ENCODE results near the gene IL12RB1. TPM values are rescaled to one million over a fixed set of nuclear protein-coding genes. Genes with fewer than 3 reads are reported as not detected.

IL12RB1 gene
- total and polyA plus RNA-seq, 4 donors = 0.40 to 0.93 (median 0.58) TPM

DNA sequence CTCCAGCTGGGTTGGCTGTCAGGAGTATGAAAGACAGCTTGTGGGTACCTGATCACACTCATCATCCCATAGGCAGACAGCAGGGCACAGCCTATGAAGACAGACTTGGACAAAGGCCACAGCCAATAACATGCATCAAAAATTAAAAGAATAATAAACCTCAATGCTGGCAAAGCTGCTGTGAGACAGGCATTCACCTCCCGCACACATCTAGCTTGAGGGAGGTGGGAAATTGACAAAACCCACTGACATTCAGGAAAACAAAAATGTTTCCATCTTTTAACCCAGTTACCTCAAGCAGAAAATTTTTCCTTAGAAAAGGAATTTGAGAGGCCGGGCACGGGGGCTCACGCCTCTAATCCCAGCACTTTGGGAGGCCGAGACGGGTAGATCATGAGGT is 14.4 kb downstream of the IL12RB1 start:
- no peaks in the 10 kb centered on the region for H3K9me3 ChIP-seq (ENCODE audit: control insufficient read depth, insufficient read depth, low read length)
- H3K36me3 ChIP-seq (ENCODE audit: control insufficient read depth, insufficient read depth, low read length) = no peaks in the 10 kb centered on the region
- WGBS (ENCODE audit: insufficient coverage) = no CpG with 5 or more reads among the region's 6 CpGs
- H3K4me1 ChIP-seq (ENCODE audit: control insufficient read depth, insufficient read depth, low read length) = no peaks in the 10 kb centered on the region
- peaks cover 2% of the 10 kb centered on the region for H3K27me3 ChIP-seq (ENCODE audit: control insufficient read depth, insufficient read depth, low read length)
- H3K27ac ChIP-seq (ENCODE audit: low read depth, low read length) = no peak overlapping the region
- DNase-seq (ENCODE audit: low read depth in 4 of 6, low spot score in 6 of 6) = no peak
- no peak overlapping the region for H3K4me3 ChIP-seq (ENCODE audit: low read depth, low read length)

DNA sequence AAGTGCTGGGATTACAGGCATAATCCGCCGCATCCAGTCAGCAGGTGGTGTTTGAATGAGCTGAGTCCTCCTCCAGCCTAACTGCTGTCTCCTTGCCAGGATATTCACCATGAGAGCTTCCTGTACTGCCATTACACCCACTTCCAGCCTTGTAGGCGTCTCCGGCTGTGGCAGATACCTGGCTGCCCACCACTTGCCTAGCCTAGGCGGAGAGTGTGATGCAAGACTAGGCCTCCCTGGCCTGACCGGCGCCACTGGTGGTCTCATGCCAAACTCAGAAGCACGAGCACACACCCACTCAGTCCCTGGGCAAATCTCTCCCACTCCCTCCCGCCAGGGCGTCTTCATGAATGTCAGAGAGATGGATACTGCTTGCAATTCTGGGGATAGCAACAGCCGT is 16.6 kb downstream of the IL12RB1 start:
- no peaks in the 10 kb centered on the region for H3K36me3 ChIP-seq (ENCODE audit: control insufficient read depth, insufficient read depth, low read length)
- DNase-seq (ENCODE audit: low read depth in 4 of 6, low spot score in 6 of 6) = no peak
- H3K4me3 ChIP-seq (ENCODE audit: low read depth, low read length) = no peak overlapping the region
- no peak overlapping the region for H3K27ac ChIP-seq (ENCODE audit: low read depth, low read length)
- H3K9me3 ChIP-seq (ENCODE audit: control insufficient read depth, insufficient read depth, low read length) = no peaks in the 10 kb centered on the region
- H3K27me3 ChIP-seq (ENCODE audit: control insufficient read depth, insufficient read depth, low read length) = peaks cover 2% of the 10 kb centered on the region
- WGBS (ENCODE audit: insufficient coverage) = 83% methylated on average over 7 of the region's 11 CpGs
- H3K4me1 ChIP-seq (ENCODE audit: control insufficient read depth, insufficient read depth, low read length) = no peaks in the 10 kb centered on the region

- no peak for DNase-seq (ENCODE audit: low read depth in 4 of 6, low spot score in 6 of 6)
- 74% methylated on average over 12 of the region's 15 CpGs for WGBS (ENCODE audit: insufficient coverage)
- no peaks in the 10 kb centered on the region for H3K4me1 ChIP-seq (ENCODE audit: control insufficient read depth, insufficient read depth, low read length)
- no peaks in the 10 kb centered on the region for H3K36me3 ChIP-seq (ENCODE audit: control insufficient read depth, insufficient read depth, low read length)
- H3K27ac ChIP-seq (ENCODE audit: low read depth, low read length) = no peak overlapping the region
- no peak overlapping the region for H3K4me3 ChIP-seq (ENCODE audit: low read depth, low read length)
- no peaks in the 10 kb centered on the region for H3K9me3 ChIP-seq (ENCODE audit: control insufficient read depth, insufficient read depth, low read length)
- peaks cover 2% of the 10 kb centered on the region for H3K27me3 ChIP-seq (ENCODE audit: control insufficient read depth, insufficient read depth, low read length)
Observed at GRCh38 chr19:18069383-18069782, 17.4 kb downstream of the IL12RB1 start.

DNA sequence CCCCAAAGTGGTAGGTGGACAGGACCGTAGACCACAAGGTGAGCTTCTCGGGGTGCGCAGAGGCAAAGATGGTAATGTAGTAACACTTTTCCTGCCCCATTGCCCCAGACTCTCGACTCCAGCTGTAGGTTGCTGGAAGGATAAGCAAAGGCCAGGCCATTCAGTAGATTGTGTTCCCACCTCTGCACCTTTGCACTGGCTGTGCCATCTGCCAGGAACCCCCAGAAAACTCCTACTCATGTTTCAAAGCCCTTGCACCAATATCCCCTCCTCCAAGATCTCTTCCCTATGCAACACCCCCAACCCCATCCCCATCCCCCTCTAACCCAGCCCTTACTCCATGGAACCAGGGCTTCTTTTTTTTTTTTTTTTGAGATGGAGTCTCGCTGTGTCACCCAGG is 18.3 kb downstream of the IL12RB1 start:
- no peak overlapping the region for H3K4me3 ChIP-seq (ENCODE audit: low read depth, low read length)
- no peak for DNase-seq (ENCODE audit: low read depth in 4 of 6, low spot score in 6 of 6)
- H3K36me3 ChIP-seq (ENCODE audit: control insufficient read depth, insufficient read depth, low read length) = no peaks in the 10 kb centered on the region
- H3K27me3 ChIP-seq (ENCODE audit: control insufficient read depth, insufficient read depth, low read length) = peaks cover 2% of the 10 kb centered on the region
- WGBS (ENCODE audit: insufficient coverage) = 95% methylated on average over 4 of the region's 5 CpGs
- H3K4me1 ChIP-seq (ENCODE audit: control insufficient read depth, insufficient read depth, low read length) = no peaks in the 10 kb centered on the region
- no peak overlapping the region for H3K27ac ChIP-seq (ENCODE audit: low read depth, low read length)
- H3K9me3 ChIP-seq (ENCODE audit: control insufficient read depth, insufficient read depth, low read length) = no peaks in the 10 kb centered on the region

DNA sequence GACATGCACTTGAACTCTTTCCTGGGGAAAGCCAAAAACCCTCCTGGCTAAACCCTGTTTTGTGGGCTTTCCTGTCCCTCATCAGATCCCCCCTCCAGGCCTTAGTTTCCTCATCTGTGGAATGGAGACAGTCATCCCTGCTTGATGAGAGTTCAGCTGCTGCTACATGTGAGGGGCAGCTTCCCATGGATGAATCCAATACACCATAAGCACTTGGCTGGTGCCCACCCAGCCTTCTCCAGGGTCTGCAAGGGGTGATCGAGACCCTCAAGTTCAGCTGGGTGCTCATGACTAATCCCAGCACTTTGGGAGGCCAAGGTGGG is 21.6 kb downstream of the IL12RB1 start:
- no peak overlapping the region for H3K4me3 ChIP-seq (ENCODE audit: low read depth, low read length)
- H3K27me3 ChIP-seq (ENCODE audit: control insufficient read depth, insufficient read depth, low read length) = no peaks in the 10 kb centered on the region
- H3K27ac ChIP-seq (ENCODE audit: low read depth, low read length) = no peak overlapping the region
- H3K4me1 ChIP-seq (ENCODE audit: control insufficient read depth, insufficient read depth, low read length) = peaks cover 5% of the 10 kb centered on the region
- WGBS (ENCODE audit: insufficient coverage) = 100% methylated on average over 1 of the region's 1 CpG
- DNase-seq (ENCODE audit: low read depth in 4 of 6, low spot score in 6 of 6) = no peak
- H3K36me3 ChIP-seq (ENCODE audit: control insufficient read depth, insufficient read depth, low read length) = no peaks in the 10 kb centered on the region
- no peaks in the 10 kb centered on the region for H3K9me3 ChIP-seq (ENCODE audit: control insufficient read depth, insufficient read depth, low read length)

DNA sequence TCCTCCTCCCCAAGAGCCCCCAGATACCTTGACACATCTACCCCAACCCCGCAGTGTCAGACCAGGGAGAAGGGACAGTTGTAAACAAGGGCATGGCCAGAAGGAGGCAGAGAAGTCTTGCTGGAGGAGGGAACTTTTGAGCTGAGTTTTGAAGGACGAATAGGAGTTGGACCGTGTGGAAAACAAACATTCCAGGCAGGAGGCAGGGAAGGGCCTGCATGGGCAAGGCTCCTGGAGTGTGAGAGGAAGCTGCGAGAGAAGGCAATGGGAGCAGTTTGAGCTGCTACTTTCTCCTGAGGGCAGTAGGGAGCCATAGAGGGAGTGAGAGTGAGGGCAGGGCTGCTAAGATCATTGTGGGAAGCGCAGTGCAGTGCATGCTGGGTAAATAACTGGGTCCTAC is 23.3 kb downstream of the IL12RB1 start:
- H3K9me3 ChIP-seq (ENCODE audit: control insufficient read depth, insufficient read depth, low read length) = no peaks in the 10 kb centered on the region
- DNase-seq (ENCODE audit: low read depth in 4 of 6, low spot score in 6 of 6) = no peak
- H3K27ac ChIP-seq (ENCODE audit: low read depth, low read length) = no peak overlapping the region
- H3K36me3 ChIP-seq (ENCODE audit: control insufficient read depth, insufficient read depth, low read length) = no peaks in the 10 kb centered on the region
- H3K4me3 ChIP-seq (ENCODE audit: low read depth, low read length) = no peak overlapping the region
- H3K27me3 ChIP-seq (ENCODE audit: control insufficient read depth, insufficient read depth, low read length) = no peaks in the 10 kb centered on the region
- peaks cover 9% of the 10 kb centered on the region for H3K4me1 ChIP-seq (ENCODE audit: control insufficient read depth, insufficient read depth, low read length)
- 74% methylated on average over 3 of the region's 5 CpGs for WGBS (ENCODE audit: insufficient coverage)

- Histone ChIP-seq H3K9me3 (ENCODE audit: control insufficient read depth, insufficient read depth, low read length) (no peaks in the 10 kb centered on the region), H3K4me1 (ENCODE audit: control insufficient read depth, insufficient read depth, low read length) (peaks cover 17% of the 10 kb centered on the region), H3K36me3 (ENCODE audit: control insufficient read depth, insufficient read depth, low read length) (no peaks in the 10 kb centered on the region), H3K27me3 (ENCODE audit: control insufficient read depth, insufficient read depth, low read length) (no peaks in the 10 kb centered on the region), H3K4me3 (ENCODE audit: low read depth, low read length) (no peak overlapping the region), H3K27ac (ENCODE audit: low read depth, low read length) (no peak overlapping the region)
- 43% methylated on average over 8 of the region's 8 CpGs for WGBS (ENCODE audit: insufficient coverage)
- peak in 2 of 6 donors; percentile 17 to 85 for DNase-seq (ENCODE audit: low read depth in 4 of 6, low spot score in 6 of 6)
Observed at GRCh38 chr19:18062028-18062427, 24.7 kb downstream of the IL12RB1 start.

DNA sequence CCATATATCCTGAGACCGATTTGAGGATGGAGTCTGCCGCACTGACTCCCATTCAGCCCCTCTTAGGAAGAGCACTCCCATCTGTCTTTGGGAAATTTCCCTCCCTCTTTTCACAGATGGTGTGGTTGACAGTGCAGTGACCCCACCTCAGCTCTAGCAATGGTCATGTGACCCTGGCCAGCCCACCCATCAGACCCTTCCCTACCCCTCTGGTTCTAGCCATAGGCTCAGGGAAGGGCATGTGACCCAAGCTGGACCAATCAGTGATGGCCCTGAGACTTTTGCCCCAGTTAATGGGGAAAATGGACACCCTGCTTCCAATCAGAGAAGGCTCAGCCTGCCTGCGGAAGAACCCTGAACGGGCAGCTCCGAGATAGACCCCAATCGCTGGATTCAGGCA is 26.3 kb downstream of the IL12RB1 start:
- peaks cover 17% of the 10 kb centered on the region for H3K4me1 ChIP-seq (ENCODE audit: control insufficient read depth, insufficient read depth, low read length)
- WGBS (ENCODE audit: insufficient coverage) = 90% methylated on average over 5 of the region's 6 CpGs
- no peaks in the 10 kb centered on the region for H3K36me3 ChIP-seq (ENCODE audit: control insufficient read depth, insufficient read depth, low read length)
- H3K9me3 ChIP-seq (ENCODE audit: control insufficient read depth, insufficient read depth, low read length) = no peaks in the 10 kb centered on the region
- H3K27ac ChIP-seq (ENCODE audit: low read depth, low read length) = no peak overlapping the region
- no peak overlapping the region for H3K4me3 ChIP-seq (ENCODE audit: low read depth, low read length)
- no peak for DNase-seq (ENCODE audit: low read depth in 4 of 6, low spot score in 6 of 6)
- H3K27me3 ChIP-seq (ENCODE audit: control insufficient read depth, insufficient read depth, low read length) = peaks cover 3% of the 10 kb centered on the region

DNA sequence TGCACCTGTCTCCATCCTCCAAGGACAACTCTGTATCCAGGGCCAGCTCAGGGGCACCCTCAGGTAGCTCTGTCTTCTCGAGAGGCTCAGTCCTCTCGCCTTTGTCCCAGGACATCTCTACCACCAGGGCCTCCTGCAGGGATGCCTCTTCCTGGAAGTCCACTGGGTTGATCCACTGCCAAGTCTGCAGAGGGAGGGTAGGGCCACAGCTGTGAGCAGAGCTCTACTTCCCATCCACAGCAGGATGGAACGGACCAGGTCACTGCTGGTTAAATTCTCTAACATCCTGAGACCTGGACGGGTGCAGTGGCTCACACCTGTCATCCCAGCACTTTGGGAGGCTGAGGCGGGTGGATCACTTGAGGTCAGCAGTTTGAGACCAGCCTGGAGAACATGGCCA is 26.8 kb downstream of the IL12RB1 start:
- DNase-seq (ENCODE audit: low read depth in 4 of 6, low spot score in 6 of 6) = no peak
- H3K4me1 ChIP-seq (ENCODE audit: control insufficient read depth, insufficient read depth, low read length) = peaks cover 17% of the 10 kb centered on the region
- no peaks in the 10 kb centered on the region for H3K9me3 ChIP-seq (ENCODE audit: control insufficient read depth, insufficient read depth, low read length)
- H3K36me3 ChIP-seq (ENCODE audit: control insufficient read depth, insufficient read depth, low read length) = no peaks in the 10 kb centered on the region
- 68% methylated on average over 5 of the region's 5 CpGs for WGBS (ENCODE audit: insufficient coverage)
- H3K27me3 ChIP-seq (ENCODE audit: control insufficient read depth, insufficient read depth, low read length) = peaks cover 6% of the 10 kb centered on the region
- H3K27ac ChIP-seq (ENCODE audit: low read depth, low read length) = no peak overlapping the region
- H3K4me3 ChIP-seq (ENCODE audit: low read depth, low read length) = no peak overlapping the region

- Histone ChIP-seq H3K36me3 (ENCODE audit: control insufficient read depth, insufficient read depth, low read length) (no peaks in the 10 kb centered on the region), H3K4me1 (ENCODE audit: control insufficient read depth, insufficient read depth, low read length) (peaks cover 17% of the 10 kb centered on the region), H3K27me3 (ENCODE audit: control insufficient read depth, insufficient read depth, low read length) (peaks cover 6% of the 10 kb centered on the region), H3K27ac (ENCODE audit: low read depth, low read length) (no peak overlapping the region), H3K9me3 (ENCODE audit: control insufficient read depth, insufficient read depth, low read length) (no peaks in the 10 kb centered on the region), H3K4me3 (ENCODE audit: low read depth, low read length) (no peak overlapping the region)
- WGBS (ENCODE audit: insufficient coverage) = 31% methylated on average over 3 of the region's 8 CpGs
- no peak for DNase-seq (ENCODE audit: low read depth in 4 of 6, low spot score in 6 of 6)
Observed at GRCh38 chr19:18059297-18059696, 27.4 kb downstream of the IL12RB1 start.

Data from spinal cord (tissue), 10 donors.